OCI-LY1 (cell line): Measurements from ENCODE around the gene PTPRCAP.

ENCODE experiments used
- CTCF ChIP-seq: fragments of 200-600 bp; sonication (generic), shearing (Covaris generic); IDR thresholded peaks from 2 replicates; pipeline ENCODE4 v1.5.1; 2017; ENCODE audit warnings: mild to moderate bottlenecking, antibody characterized with exemption, low read length, moderate library complexity, mixed read lengths
- EZH2 ChIP-seq: fragments of 200-600 bp; sonication (generic), shearing (Covaris generic); IDR thresholded peaks from 2 replicates; pipeline ENCODE4 v1.8.0; 2017; ENCODE audit warnings: borderline replicate concordance, mixed run types, mild to moderate bottlenecking, antibody characterized with exemption, low read length, moderate library complexity, mixed read lengths

DNA sequence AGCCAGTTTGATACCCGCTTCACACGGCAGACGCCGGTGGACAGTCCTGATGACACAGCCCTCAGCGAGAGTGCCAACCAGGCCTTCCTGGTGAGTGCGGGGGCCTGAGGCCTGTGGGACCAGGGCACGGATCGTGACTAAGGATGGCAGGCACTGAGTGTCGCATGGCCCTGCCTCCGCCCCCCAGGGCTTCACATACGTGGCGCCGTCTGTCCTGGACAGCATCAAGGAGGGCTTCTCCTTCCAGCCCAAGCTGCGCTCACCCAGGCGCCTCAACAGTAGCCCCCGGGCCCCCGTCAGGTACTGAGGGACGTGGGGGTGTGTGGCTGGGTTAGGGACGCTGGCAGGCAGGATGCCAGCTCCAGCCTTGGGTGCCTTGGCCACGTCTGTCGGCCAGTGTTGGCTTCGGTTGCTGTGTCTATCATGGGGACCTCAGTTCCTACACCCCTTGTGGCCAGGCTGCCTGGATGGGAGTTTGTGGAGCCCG, 3.0 kb downstream of the PTPRCAP start:
- TF ChIP-seq CTCF (no peak), EZH2 (no peak)
